BJ (cell line): Measurements from ENCODE around the gene SREK1IP1. TPM values are rescaled to one million over a fixed set of nuclear protein-coding genes. Genes with fewer than 3 reads are reported as not detected.

ENCODE experiments used
- CTCF ChIA-PET: fragments of 350-600 bp; formaldehyde crosslinking; extraction: SDS; loops from one replicate; lab custom pipeline; 2021; ENCODE audit warnings: antibody characterized with exemption, inconsistent platforms; lab: Yijun Ruan, JAX
- POLR2A ChIA-PET: fragments of 300-600 bp; sonication (Branson Sonifier 250); formaldehyde crosslinking; extraction: SDS; loops from one replicate; lab custom pipeline; 2021; ENCODE audit warnings: antibody characterized with exemption; lab: Charles Lee
- DNase-seq: peaks from one replicate; pipeline ENCODE4 v3.0.0-alpha.2; 2011; ENCODE audit warnings: low read depth
- H3K27me3 ChIP-seq: 2 replicates; pipeline ENCODE4 v1.6.0; 2011; ENCODE audit warnings: low read length; ENCODE audit not compliant: control insufficient read depth, insufficient read depth
- H3K36me3 ChIP-seq: 2 replicates; pipeline ENCODE4 v1.5.1; 2011; ENCODE audit warnings: low read length; ENCODE audit not compliant: control insufficient read depth, insufficient read depth
- H3K4me3 ChIP-seq: 2 replicates; pipeline ENCODE4 v1.5.1; 2011; ENCODE audit warnings: low read depth, mild to moderate bottlenecking, control low read depth, low read length
- CTCF ChIP-seq: IDR thresholded peaks from 2 replicates; pipeline ENCODE4 v1.5.1; 2011; ENCODE audit warnings: low read depth, mild to moderate bottlenecking, control low read depth, inconsistent platforms, low read length, moderate library complexity; ENCODE audit not compliant: insufficient read depth
- polyA plus RNA-seq: library from polyadenylated mRNA; depleted of rRNA; stranded (reverse); fragments of >200 nt; gene quantifications from 2 replicates; pipeline ENCODE4 v1.2.3, GENCODE V29; 2011

SREK1IP1 gene
- polyA plus RNA-seq, 1 experiment: 2.8 TPM

GRCh38 chr5:64690104-64690416, 78.4 kb downstream of the SREK1IP1 start:
- CTCF ChIA-PET: no interaction called here
- Histone ChIP-seq H3K27me3 (peaks cover 25% of the 10 kb centered on the region), H3K4me3 (no peak overlapping the region), H3K36me3 (no peaks in the 10 kb centered on the region)
- no peak for DNase-seq
- POLR2A ChIA-PET: no interaction called here
- no peak for TF ChIP-seq CTCF

DNA sequence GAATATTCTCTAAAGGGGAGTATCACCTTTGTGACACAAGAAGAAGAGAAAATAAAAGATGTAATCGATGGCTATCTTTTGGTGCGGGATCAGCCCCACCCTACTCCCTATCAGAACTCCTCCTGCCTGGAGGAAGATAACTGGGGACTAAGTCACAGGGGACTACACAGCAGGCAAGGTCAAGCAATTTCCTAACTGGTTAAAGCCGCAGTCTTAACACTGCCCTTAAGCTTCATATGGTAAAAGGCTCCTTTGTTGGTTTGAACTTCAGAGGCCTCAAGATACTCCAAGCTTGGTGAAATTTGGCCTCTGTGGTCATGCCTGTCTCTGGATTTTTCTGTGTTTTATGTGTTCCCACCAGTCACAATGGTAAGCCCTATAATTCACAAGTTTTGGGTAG, 79.5 kb downstream of the SREK1IP1 start:
- Histone ChIP-seq H3K36me3 (no peaks in the 10 kb centered on the region), H3K4me3 (no peak overlapping the region), H3K27me3 (peaks cover 27% of the 10 kb centered on the region)
- DNase-seq: no peak
- TF ChIP-seq CTCF: no peak
- POLR2A ChIA-PET: no interaction called here
- CTCF ChIA-PET: no interaction called here

GRCh38 chr5:64688391-64688790, 80.1 kb downstream of the SREK1IP1 start:
- H3K27me3 ChIP-seq: peaks cover 27% of the 10 kb centered on the region

DNA sequence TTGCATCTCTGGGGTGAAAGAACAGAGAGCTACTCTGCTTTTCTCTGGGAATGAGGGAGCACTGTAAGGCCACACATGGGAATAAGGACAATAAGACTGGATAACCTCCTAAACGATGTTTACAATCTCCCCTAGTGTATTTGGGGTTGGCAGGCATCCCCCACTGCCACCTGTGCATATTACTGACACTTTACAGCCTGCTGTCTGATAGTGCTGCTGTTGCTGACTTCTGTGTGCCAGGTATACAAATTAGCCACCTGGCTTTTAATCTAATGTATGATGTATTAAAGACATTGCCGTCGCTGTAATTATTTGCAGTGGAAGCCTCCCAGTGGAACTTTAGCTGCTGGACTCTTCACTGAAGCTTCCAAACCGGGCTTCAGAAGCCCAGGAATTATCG, 82.6 kb downstream of the SREK1IP1 start:
- Histone ChIP-seq H3K27me3 (peaks cover 20% of the 10 kb centered on the region), H3K4me3 (no peak overlapping the region), H3K36me3 (no peaks in the 10 kb centered on the region)
- no peak for DNase-seq
- no peak for TF ChIP-seq CTCF
- POLR2A ChIA-PET: no interaction called here
- CTCF ChIA-PET: no interaction called here

More at GRCh38 chr5:64688391-64688790, 80.1 kb downstream of the SREK1IP1 start:
- ChIA-PET CTCF (no interaction called here), POLR2A (no interaction called here)
- no peak for DNase-seq
- no peak overlapping the region for H3K4me3 ChIP-seq
- no peak for TF ChIP-seq CTCF
- no peaks in the 10 kb centered on the region for H3K36me3 ChIP-seq

- Histone ChIP-seq H3K36me3 (no peaks in the 10 kb centered on the region), H3K4me3 (no peak overlapping the region), H3K27me3 (peaks cover 12% of the 10 kb centered on the region)
- TF ChIP-seq CTCF: no peak
- no peak for DNase-seq
- CTCF ChIA-PET: no interaction called here
- POLR2A ChIA-PET: no interaction called here
These were observed 85.9 kb downstream of the SREK1IP1 start for GRCh38 chr5:64682608-64683007.
